Liver (tissue), 9 donors: ENCODE measurements around the gene CACNG4. TPM values are rescaled to one million over a fixed set of nuclear protein-coding genes. Genes with fewer than 3 reads are reported as not detected.

Experiments used
- DNase-seq: peaks from one replicate; pipeline ENCODE4 v3.0.0-alpha.2; 2017; ENCODE audit warnings: low spot score
- H3K27ac ChIP-seq, 2 donors: one replicate each; pipeline ENCODE4 v1.7.0; 2013; ENCODE audit warnings: inconsistent platforms in 2 of 2, low read length in 2 of 2, control low read depth in 1 of 2, low read depth in 1 of 2, mild to moderate bottlenecking in 1 of 2
- H3K27me3 ChIP-seq, 4 donors: one replicate each; pipeline versions ENCODE4 v1.6.1 to v1.7.0; 2013; ENCODE audit warnings: low read length in 3 of 4, inconsistent platforms in 1 of 4, mild to moderate bottlenecking in 1 of 4, moderate library complexity in 1 of 4; ENCODE audit not compliant: control insufficient read depth in 4 of 4, insufficient read depth in 4 of 4
- H3K36me3 ChIP-seq, 4 donors: one replicate each; pipeline versions ENCODE4 v1.6.1 to v1.7.0; 2013; ENCODE audit warnings: low read length in 3 of 4, mild to moderate bottlenecking in 3 of 4, low read depth in 1 of 4, moderate library complexity in 1 of 4; ENCODE audit not compliant: control insufficient read depth in 4 of 4, insufficient read depth in 3 of 4
- H3K4me1 ChIP-seq, 4 donors: one replicate each; pipeline versions ENCODE4 v1.6.1 to v1.7.0; 2013; ENCODE audit warnings: low read length in 3 of 4, mild to moderate bottlenecking in 3 of 4, moderate library complexity in 1 of 4; ENCODE audit not compliant: control insufficient read depth in 4 of 4, insufficient read depth in 4 of 4
- H3K4me3 ChIP-seq, 3 donors: one replicate each; pipeline versions ENCODE4 v1.6.1 to v1.7.0; 2013; ENCODE audit warnings: low read length in 3 of 3, control low read depth in 1 of 3, low read depth in 1 of 3, mild to moderate bottlenecking in 1 of 3
- H3K9ac ChIP-seq, 2 donors: one replicate each; pipeline ENCODE4 v1.7.0; 2013; ENCODE audit warnings: low read length in 2 of 2, mild to moderate bottlenecking in 2 of 2, moderate library complexity in 2 of 2, control low read depth in 1 of 2, low read depth in 1 of 2
- H3K9me3 ChIP-seq, 4 donors: one replicate each; pipeline versions ENCODE4 v1.6.1 to v1.7.0; 2013; ENCODE audit warnings: low read length in 3 of 4; ENCODE audit not compliant: control insufficient read depth in 4 of 4
- ATF3 ChIP-seq: IDR thresholded peaks from 2 replicates; pipeline ENCODE4 v1.6.1; 2016; ENCODE audit warnings: antibody characterized with exemption
- CTCF ChIP-seq: fragments of 150-350 bp; IDR thresholded peaks from 2 replicates; pipeline ENCODE4 v1.5.1; 2017; ENCODE audit warnings: improper control_type of control experiment, low read depth, low read length; ENCODE audit not compliant: missing input control
- EGR1 ChIP-seq, 2 donors: IDR thresholded peaks; 2 replicates each; pipeline ENCODE4 v1.6.1; 2016 to 2018; ENCODE audit warnings: antibody characterized with exemption in 2 of 2, low read depth in 2 of 2
- FOXA1 ChIP-seq: IDR thresholded peaks from 2 replicates; pipeline ENCODE4 v1.6.1; 2016; ENCODE audit warnings: antibody characterized with exemption
- FOXA2 ChIP-seq: IDR thresholded peaks from 2 replicates; pipeline ENCODE4 v1.6.1; 2016; ENCODE audit warnings: antibody characterized with exemption
- GABPA ChIP-seq, 2 donors: IDR thresholded peaks in 1 of 2; conservative IDR thresholded peaks in 1 of 2; 2 replicates each; pipeline ENCODE4 v1.6.1; 2016; ENCODE audit warnings: antibody characterized with exemption in 2 of 2, mild to moderate bottlenecking in 1 of 2, moderate library complexity in 1 of 2
- HNF4A ChIP-seq, 2 donors: conservative IDR thresholded peaks; 2 replicates each; pipeline ENCODE4 v1.6.1; 2016; ENCODE audit warnings: antibody characterized with exemption in 2 of 2, mild to moderate bottlenecking in 2 of 2
- HNF4G ChIP-seq: IDR thresholded peaks from 2 replicates; pipeline ENCODE4 v1.6.1; 2016; ENCODE audit warnings: antibody characterized with exemption
- JUND ChIP-seq, 2 donors: IDR thresholded peaks; 2 replicates each; pipeline ENCODE4 v1.6.1; 2016; ENCODE audit warnings: antibody characterized with exemption in 2 of 2
- MAX ChIP-seq: IDR thresholded peaks from 2 replicates; pipeline ENCODE4 v1.6.1; 2016; ENCODE audit warnings: antibody characterized with exemption
- NR2F2 ChIP-seq: IDR thresholded peaks from 2 replicates; pipeline ENCODE4 v1.6.1; 2016; ENCODE audit warnings: antibody characterized with exemption
- RAD21 ChIP-seq, 2 donors: IDR thresholded peaks; 2 replicates each; pipeline ENCODE4 v1.6.1; 2016; ENCODE audit warnings: antibody characterized with exemption in 2 of 2, mild to moderate bottlenecking in 2 of 2
- REST ChIP-seq: IDR thresholded peaks from 2 replicates; pipeline ENCODE4 v1.6.1; 2016; ENCODE audit warnings: antibody characterized with exemption, mild to moderate bottlenecking
- RXRA ChIP-seq, 2 donors: IDR thresholded peaks; 2 replicates each; pipeline ENCODE4 v1.6.1; 2017 to 2018; ENCODE audit warnings: antibody characterized with exemption in 2 of 2, mild to moderate bottlenecking in 1 of 2
- SP1 ChIP-seq: IDR thresholded peaks from 2 replicates; pipeline ENCODE4 v1.6.1; 2018; ENCODE audit warnings: antibody characterized with exemption, mild to moderate bottlenecking
- TAF1 ChIP-seq: conservative IDR thresholded peaks from 2 replicates; pipeline ENCODE4 v1.6.1; 2016; ENCODE audit warnings: antibody characterized with exemption, mild to moderate bottlenecking
- YY1 ChIP-seq: IDR thresholded peaks from 2 replicates; pipeline ENCODE4 v1.6.1; 2016; ENCODE audit warnings: antibody characterized with exemption, mild to moderate bottlenecking
- ZBTB33 ChIP-seq: IDR thresholded peaks from 2 replicates; pipeline ENCODE4 v1.6.1; 2016; ENCODE audit warnings: antibody characterized with exemption
- WGBS: extraction: QIAGEN DNeasy Blood & Tissue Kit; methylation state at CpG from one replicate; pipeline ENCODE4 v1.1.7; 2013; 5-methylcytosine and 5-hydroxymethylcytosine counted together
- polyA plus RNA-seq, 2 donors: library from polyadenylated mRNA; stranded (reverse) in 1 of 2; unstranded in 1 of 2; fragments of 200-250 nt in 1 of 2; fragments of >200 nt in 1 of 2; fragmentation: Nextera tagmentation in 1 of 2; extraction: Ambion mirVana in 1 of 2; gene quantifications; one replicate each; pipeline versions ENCODE4 v1.2.1 to v1.2.3, GENCODE V29; 2013 to 2015
- total RNA-seq, 2 donors: library from RNA; depleted of rRNA; stranded (reverse); fragments of >200 nt; gene quantifications; one replicate each; pipeline ENCODE4 v1.2.3, GENCODE V29; 2014
- donor health status: healthy.
- donor health status: healthy.
- donor health status: healthy.
- donor health status: healthy.
- donor health status: healthy.

Gene CACNG4
- total and polyA plus RNA-seq, 4 donors, result 0.02 to 0.09 (median 0.08) TPM; not detected in 1

GRCh38 chr17:66923886-66924285 is 40.6 kb upstream of the CACNG4 start:
- H3K36me3 ChIP-seq, result no peaks in the 10 kb centered on the region
- peaks cover 0 to 7% (median 0%) of the 10 kb centered on the region in 4 donors for H3K27me3 ChIP-seq
- H3K9me3 ChIP-seq, result peaks cover 0 to 2% (median 0%) of the 10 kb centered on the region in 4 donors
- TF ChIP-seq TAF1 (no peak), NR2F2 (no peak), HNF4G (no peak), JUND (IDR thresholded peaks at IDR 0.05) (no peak), YY1 (no peak), RAD21 (IDR thresholded peaks at IDR 0.05) (no peak), FOXA1 (no peak)
- H3K27ac ChIP-seq, result no peak overlapping the region
- no peak overlapping the region for H3K9ac ChIP-seq
- 57% methylated on average over 1 of the region's 1 CpG for WGBS
- no peak overlapping the region for H3K4me3 ChIP-seq
- no peak for DNase-seq
- H3K4me1 ChIP-seq, result no peaks in the 10 kb centered on the region

- no peaks in the 10 kb centered on the region for H3K36me3 ChIP-seq
- peaks cover 0 to 9% (median 0%) of the 10 kb centered on the region in 4 donors for H3K27me3 ChIP-seq
- no peak overlapping the region for H3K27ac ChIP-seq
- peaks cover 0 to under 1% (median 0%) of the 10 kb centered on the region in 4 donors for H3K9me3 ChIP-seq
- no peak overlapping the region for H3K4me3 ChIP-seq
- no peak overlapping the region for H3K9ac ChIP-seq
- no peak for TF ChIP-seq GABPA (IDR thresholded peaks at IDR 0.05 in 1 of 2, conservative IDR thresholded peaks at IDR 0.05 in 1 of 2)
- no peak for TF ChIP-seq JUND (IDR thresholded peaks at IDR 0.05)
- no peak for TF ChIP-seq NR2F2
- TF ChIP-seq ZBTB33, result no peak
- TF ChIP-seq REST, result no peak
- TF ChIP-seq EGR1 (IDR thresholded peaks at IDR 0.05; ENCODE audit: low read depth in 2 of 2), result no peak
- TF ChIP-seq MAX, result no peak
- TF ChIP-seq FOXA2, result no peak
- no peak for TF ChIP-seq HNF4G
- no peak for TF ChIP-seq YY1
- no peak for TF ChIP-seq RAD21 (IDR thresholded peaks at IDR 0.05)
- no peak for TF ChIP-seq SP1
- TF ChIP-seq CTCF, result no peak
- TF ChIP-seq RXRA (IDR thresholded peaks at IDR 0.05), result no peak
- TF ChIP-seq FOXA1, result no peak
- TF ChIP-seq HNF4A (conservative IDR thresholded peaks at IDR 0.05), result no peak
- TF ChIP-seq TAF1, result no peak
- TF ChIP-seq ATF3, result no peak
- H3K4me1 ChIP-seq, result no peaks in the 10 kb centered on the region
- 88% methylated on average over 8 of the region's 8 CpGs for WGBS
- DNase-seq, result no peak
Measured at GRCh38 chr17:66925811-66926500, 38.6 kb upstream of the CACNG4 start.
